ENCODE measurements around the gene U2AF1.
"Not testable (repeated sequence)": the region's sequence is repeated elsewhere in the genome, so short reads cannot be mapped to it uniquely, and the experiment has no call there.

U2AF1 gene

GRCh38 chr21:43090947-43091346 lies 16.4 kb downstream of the U2AF1 start:
- in situ Hi-C loops (cut with MboI; ENCODE audit: low pct_unique_long_range_greater_than_20kb, low sequenced_read_pairs, unreplicated experiment), result not testable (repeated sequence)

GRCh38 chr21:43089463-43089862 lies 17.9 kb downstream of the U2AF1 start:
- in situ Hi-C loops (cut with MboI; ENCODE audit: low pct_unique_long_range_greater_than_20kb, low sequenced_read_pairs, unreplicated experiment); DNase-seq (ENCODE audit: low spot score): not testable (repeated sequence)

More at GRCh38 chr21:43090947-43091346, 16.4 kb downstream of the U2AF1 start:
- DNase-seq (ENCODE audit: low spot score), result not testable (repeated sequence)

GRCh38 chr21:43082587-43083300 lies 24.6 kb downstream of the U2AF1 start:
- in situ Hi-C loops (cut with MboI; ENCODE audit: low pct_unique_long_range_greater_than_20kb, low sequenced_read_pairs, unreplicated experiment); DNase-seq (ENCODE audit: low spot score): not testable (repeated sequence)

GRCh38 chr21:43076643-43077042 lies 30.7 kb downstream of the U2AF1 start:
- in situ Hi-C loops (cut with MboI; ENCODE audit: low pct_unique_long_range_greater_than_20kb, low sequenced_read_pairs, unreplicated experiment); DNase-seq (ENCODE audit: low spot score): not testable (repeated sequence)

- in situ Hi-C loops (cut with MboI; ENCODE audit: low pct_unique_long_range_greater_than_20kb, low sequenced_read_pairs, unreplicated experiment); DNase-seq (ENCODE audit: low spot score): not testable (repeated sequence)
Observed at GRCh38 chr21:43076023-43076637, 31.2 kb downstream of the U2AF1 start.

- DNase-seq (ENCODE audit: low spot score); in situ Hi-C loops (cut with MboI; ENCODE audit: low pct_unique_long_range_greater_than_20kb, low sequenced_read_pairs, unreplicated experiment): not testable (repeated sequence)
Observed at GRCh38 chr21:43075170-43076022, 32.0 kb downstream of the U2AF1 start, which contains the start of gene CBS. Gene CBS (minus strand): TSS chr21:43075835. CDS start chr21:43072193, 3,642 bp downstream.

- DNase-seq (ENCODE audit: low spot score); in situ Hi-C loops (cut with MboI; ENCODE audit: low pct_unique_long_range_greater_than_20kb, low sequenced_read_pairs, unreplicated experiment): not testable (repeated sequence)
Observed at GRCh38 chr21:43074401-43075169, 32.8 kb downstream of the U2AF1 start.

- in situ Hi-C loops (cut with MboI; ENCODE audit: low pct_unique_long_range_greater_than_20kb, low sequenced_read_pairs, unreplicated experiment); DNase-seq (ENCODE audit: low spot score): not testable (repeated sequence)
Observed at GRCh38 chr21:43072742-43073141, 34.6 kb downstream of the U2AF1 start.

GRCh38 chr21:43069682-43070081 lies 37.7 kb downstream of the U2AF1 start:
- in situ Hi-C loops (cut with MboI; ENCODE audit: low pct_unique_long_range_greater_than_20kb, low sequenced_read_pairs, unreplicated experiment); DNase-seq (ENCODE audit: low spot score): not testable (repeated sequence)

GRCh38 chr21:43068065-43068464 lies 39.3 kb downstream of the U2AF1 start:
- in situ Hi-C loops (cut with MboI; ENCODE audit: low pct_unique_long_range_greater_than_20kb, low sequenced_read_pairs, unreplicated experiment); DNase-seq (ENCODE audit: low spot score): not testable (repeated sequence)

GRCh38 chr21:43066690-43067089 lies 40.7 kb downstream of the U2AF1 start:
- DNase-seq (ENCODE audit: low spot score); in situ Hi-C loops (cut with MboI; ENCODE audit: low pct_unique_long_range_greater_than_20kb, low sequenced_read_pairs, unreplicated experiment): not testable (repeated sequence)

- DNase-seq (ENCODE audit: low spot score); in situ Hi-C loops (cut with MboI; ENCODE audit: low pct_unique_long_range_greater_than_20kb, low sequenced_read_pairs, unreplicated experiment): not testable (repeated sequence)
Observed at GRCh38 chr21:43065991-43066390, 41.4 kb downstream of the U2AF1 start.

- DNase-seq (ENCODE audit: low spot score); in situ Hi-C loops (cut with MboI; ENCODE audit: low pct_unique_long_range_greater_than_20kb, low sequenced_read_pairs, unreplicated experiment): not testable (repeated sequence)
Observed at GRCh38 chr21:43064265-43064917, 43.0 kb downstream of the U2AF1 start.

- DNase-seq (ENCODE audit: low spot score); in situ Hi-C loops (cut with MboI; ENCODE audit: low pct_unique_long_range_greater_than_20kb, low sequenced_read_pairs, unreplicated experiment): not testable (repeated sequence)
Observed at GRCh38 chr21:43062955-43063664, 44.3 kb downstream of the U2AF1 start.

GRCh38 chr21:43053112-43053511 lies 54.3 kb downstream of the U2AF1 start:
- in situ Hi-C loops (cut with MboI; ENCODE audit: low pct_unique_long_range_greater_than_20kb, low sequenced_read_pairs, unreplicated experiment); DNase-seq (ENCODE audit: low spot score): not testable (repeated sequence)

All from GM13977 (cell line).